T-helper 2 cell treated with Interferon-gamma antibody and Interleukin-4, amounts not matched to agents 100 ng/mL and 5 ng/mL, for 36 hours (primary cell): ENCODE data around the gene ACHE. TPM values are rescaled to one million over a fixed set of nuclear protein-coding genes. Genes with fewer than 3 reads are reported as not detected.

Experiments
- intact Hi-C: fragments of 100-400 bp; cut with micrococcal nuclease; formaldehyde crosslinking; loops from one replicate; pipeline ENCODE4 v1.15.1; 2023
- total RNA-seq: library from RNA; stranded (reverse); gene quantifications from 2 replicates; pipeline ENCODE4 v1.2.3, GENCODE V29; 2022

ACHE gene
- total RNA-seq, 1 donor from 2014 or later, result 0.23 TPM

DNA sequence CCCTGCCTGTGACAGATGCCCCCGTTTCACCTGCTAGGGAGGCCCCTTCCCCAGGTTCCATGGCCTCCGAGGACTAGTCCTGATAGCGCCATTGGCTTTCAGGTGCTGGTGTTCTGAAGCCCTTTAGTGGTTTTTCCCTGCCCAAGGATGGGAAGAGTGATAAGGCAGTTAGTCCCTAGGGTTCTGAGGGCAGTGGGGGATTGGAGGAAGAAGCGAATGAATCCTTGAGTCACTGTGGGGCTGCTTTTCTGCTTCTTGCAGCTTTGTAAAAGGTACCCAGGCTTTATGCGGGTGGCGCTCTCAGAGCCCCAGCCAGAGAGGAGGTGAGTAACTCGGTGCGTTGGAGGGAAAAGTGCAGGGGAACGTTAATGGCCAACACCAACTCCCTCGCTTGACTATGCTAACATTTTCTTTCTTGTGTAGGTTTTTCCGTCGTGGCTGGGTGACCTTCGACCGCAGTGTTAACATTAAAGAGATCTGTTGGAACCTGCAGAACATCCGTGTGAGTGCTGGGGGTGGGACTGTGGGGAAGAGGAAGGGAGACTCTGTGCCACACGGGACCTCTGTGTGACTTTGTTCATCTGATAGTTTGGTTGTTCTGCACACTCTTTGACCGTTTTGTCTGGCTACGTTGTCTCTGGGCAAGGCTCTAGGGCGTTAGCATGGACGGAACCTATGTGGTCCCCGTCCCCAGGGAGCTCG is 10.1 kb downstream of the ACHE start:
- intact Hi-C loops, result loop anchor here (10.0 kb wide), 2 partner anchors 359 to 451 kb away; partner anchors contain the start of genes FIS1 and PPP1R35

DNA sequence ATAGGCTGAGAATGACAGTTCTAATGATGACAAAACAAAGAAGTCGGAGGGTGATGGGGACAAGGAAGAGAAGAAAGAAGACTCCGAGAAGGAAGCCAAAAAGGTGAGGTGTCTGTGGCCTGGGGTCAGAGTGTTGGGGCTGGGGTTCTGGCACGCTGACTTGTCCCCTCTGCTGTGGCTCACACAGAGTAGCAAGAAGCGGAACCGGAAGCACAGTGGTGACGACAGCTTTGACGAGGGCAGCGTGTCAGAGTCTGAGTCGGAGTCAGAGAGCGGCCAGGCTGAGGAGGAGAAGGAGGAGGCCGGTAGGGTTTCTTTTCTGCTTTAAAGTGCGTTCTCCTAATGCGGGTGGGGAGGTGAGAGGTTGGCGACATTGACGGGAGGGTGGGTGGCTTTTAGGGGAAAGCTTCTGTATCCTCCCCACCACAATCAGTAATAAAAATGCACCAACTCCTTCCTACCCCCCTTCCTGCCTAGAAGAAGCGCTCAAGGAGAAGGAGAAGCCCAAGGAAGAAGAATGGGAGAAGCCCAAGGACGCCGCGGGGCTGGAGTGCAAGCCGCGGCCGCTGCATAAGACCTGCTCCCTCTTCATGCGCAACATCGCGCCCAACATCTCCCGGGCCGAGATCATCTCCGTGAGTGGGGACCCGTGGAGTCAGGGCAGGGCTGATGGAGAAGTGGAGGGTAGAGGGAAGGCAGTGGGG is 10.8 kb downstream of the ACHE start:
- intact Hi-C loops, result loop anchor here (10.0 kb wide), 2 partner anchors 360 to 450 kb away; partner anchors contain the start of genes FIS1 and PPP1R35

DNA sequence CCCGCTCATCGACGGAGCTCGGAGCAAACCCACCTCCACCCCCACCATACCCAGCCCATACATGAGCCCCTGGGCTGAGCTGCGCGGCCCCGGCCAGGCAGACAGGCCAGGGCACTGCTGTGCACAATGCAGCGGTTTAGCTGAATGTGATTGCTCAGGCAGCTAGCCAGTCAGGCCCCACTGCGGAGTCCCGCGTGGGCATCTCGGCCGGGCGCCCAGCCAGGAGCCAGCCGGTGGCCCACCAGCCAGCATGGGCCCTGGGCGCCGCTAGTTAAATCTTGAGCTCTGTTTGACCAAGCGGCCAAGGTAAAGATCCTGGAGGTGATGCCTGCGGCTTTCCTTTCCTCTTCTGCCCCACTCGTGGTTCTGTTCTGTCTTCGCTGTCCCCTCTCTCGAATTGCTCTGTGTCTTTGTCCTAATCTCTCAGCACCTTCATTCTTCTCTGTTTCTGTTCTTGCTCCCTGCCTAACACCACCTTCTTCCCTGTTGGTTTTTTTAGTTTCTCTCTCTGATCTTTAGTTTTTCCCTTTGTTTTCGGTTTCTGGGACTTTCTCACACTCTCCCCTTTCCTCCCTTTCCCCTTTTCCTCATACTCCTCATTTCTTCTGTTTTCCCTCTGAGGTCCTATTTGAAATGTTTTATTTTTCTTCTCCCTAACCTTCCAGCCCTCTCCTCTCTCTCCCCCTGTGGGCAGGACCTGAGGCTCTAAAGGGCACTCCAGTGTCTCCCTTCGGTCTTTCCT is 12.7 kb downstream of the ACHE start:
- intact Hi-C loops, result loop anchor here (10.0 kb wide), 2 partner anchors 362 to 448 kb away; partner anchors contain the start of genes FIS1 and PPP1R35

DNA sequence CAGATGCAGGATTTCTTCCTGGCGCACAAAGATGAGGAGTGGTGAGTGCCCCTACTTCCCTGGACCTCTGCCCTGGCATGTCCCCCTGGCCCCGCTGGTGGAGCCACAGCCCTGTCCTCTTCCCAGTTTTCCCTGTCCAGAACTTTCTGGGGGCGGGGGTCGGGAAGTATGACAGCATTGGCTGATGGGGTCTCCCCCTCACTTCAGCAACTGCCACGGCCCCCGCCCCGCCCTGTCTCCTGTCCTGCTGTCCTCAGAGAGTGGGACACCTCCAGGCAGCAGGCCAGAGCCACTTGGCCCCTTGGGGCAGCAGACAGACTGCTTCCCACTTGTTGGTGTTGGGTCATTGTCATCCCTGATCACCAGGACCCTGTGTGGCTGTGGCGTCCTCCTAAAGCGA is 13.5 kb downstream of the ACHE start:
- intact Hi-C loops, result loop anchor here (10.0 kb wide), 2 partner anchors 363 to 447 kb away; partner anchors contain the start of genes FIS1 and PPP1R35

DNA sequence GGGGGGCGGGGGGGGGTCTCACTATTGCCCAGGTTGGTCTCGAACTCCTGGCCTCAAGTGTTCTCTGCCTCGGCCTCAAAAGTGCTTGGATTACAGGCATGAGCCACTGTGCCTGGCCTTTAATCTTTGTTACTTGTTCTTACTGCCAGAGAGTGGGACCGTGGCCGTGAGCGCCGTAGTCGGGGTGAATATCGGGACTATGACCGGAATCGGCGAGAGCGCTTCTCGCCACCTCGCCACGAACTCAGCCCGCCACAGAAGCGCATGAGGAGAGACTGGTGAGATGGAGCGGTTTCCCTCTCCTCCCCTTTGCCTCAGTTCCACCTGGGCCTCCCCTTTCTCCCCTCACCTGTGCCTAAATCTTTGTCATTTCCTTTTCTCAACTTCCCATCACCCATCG is 14.6 kb downstream of the ACHE start:
- intact Hi-C loops, result loop anchor here (10.0 kb wide), 2 partner anchors 364 to 446 kb away; partner anchors contain the start of genes FIS1 and PPP1R35

DNA sequence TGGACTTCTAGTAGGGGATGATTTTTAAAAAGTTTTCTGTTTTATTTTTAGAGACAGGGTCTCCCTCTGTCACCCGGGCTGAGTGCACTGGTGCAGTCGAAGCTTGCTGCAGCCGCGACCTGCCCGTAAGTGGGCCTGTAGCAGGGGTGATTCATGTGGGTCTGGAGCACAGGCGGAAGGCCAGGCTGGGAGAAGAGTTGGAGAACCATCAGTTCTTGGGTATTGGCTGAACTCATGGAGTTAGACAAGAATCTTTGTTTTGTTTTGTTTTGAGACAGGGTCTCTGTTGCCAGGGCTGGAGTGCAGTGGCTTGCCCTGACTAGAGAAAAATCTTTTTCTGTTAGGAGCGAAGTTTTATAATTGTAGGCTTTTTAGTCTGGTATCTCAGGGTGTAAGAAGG is 15.0 kb downstream of the ACHE start:
- intact Hi-C loops, result loop anchor here (10.0 kb wide), 2 partner anchors 364 to 446 kb away; partner anchors contain the start of genes FIS1 and PPP1R35

DNA sequence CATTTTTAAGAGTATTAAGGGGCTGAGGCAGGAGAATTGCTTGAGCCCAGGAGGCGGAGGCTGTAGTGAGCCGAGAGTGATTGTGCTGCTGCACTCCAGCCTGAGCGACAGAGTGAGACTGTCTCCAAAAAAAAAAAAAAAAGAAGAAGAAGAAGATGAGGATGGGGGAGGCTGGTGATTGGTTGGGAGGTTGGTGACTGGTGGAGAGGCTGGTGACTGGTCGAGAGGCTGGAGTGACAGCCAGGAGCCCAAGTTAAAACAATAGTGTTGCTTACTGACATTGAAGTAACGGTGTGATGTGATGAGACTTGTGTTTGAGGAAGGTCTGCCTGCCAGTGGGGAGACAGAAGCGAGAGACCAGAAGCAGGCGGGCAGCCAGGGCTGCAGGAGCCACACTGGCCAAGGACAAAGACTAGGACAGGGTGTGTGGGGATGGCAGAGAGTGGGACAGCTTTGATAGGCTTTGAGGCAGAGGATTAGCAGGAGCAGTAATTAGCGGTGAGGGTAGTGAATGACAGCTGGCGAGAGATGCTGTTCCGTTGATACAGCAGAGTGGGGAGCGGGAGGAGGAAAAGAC is 15.9 kb downstream of the ACHE start:
- intact Hi-C loops, result loop anchor here (5.0 to 10.0 kb wide), 3 partner anchors 172 to 445 kb away; partner anchors contain the start of genes FIS1, POP7 and PPP1R35

DNA sequence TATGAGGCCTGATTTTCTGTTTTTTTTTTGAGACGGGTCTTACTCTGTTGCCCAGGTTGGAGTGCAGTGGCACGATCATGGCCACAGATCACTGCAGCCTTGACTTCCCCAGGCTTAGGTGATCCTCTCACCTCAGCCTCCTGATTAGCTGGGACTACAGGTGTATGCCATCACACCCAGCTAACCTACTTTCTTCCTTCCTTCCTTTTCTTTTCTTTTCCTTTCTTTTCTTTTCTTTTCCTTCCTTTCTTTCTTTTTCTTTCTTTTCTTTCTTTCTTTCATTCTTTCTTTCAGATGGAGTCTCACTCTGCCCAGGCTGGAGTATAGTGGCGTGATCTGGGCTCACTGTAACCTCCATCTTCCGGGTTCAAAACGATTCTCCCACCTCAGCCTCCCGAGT is 17.0 kb downstream of the ACHE start:
- intact Hi-C loops, result loop anchor here (5.0 kb wide), 1 partner anchor 171 kb away; the partner anchor contains the start of gene POP7

DNA sequence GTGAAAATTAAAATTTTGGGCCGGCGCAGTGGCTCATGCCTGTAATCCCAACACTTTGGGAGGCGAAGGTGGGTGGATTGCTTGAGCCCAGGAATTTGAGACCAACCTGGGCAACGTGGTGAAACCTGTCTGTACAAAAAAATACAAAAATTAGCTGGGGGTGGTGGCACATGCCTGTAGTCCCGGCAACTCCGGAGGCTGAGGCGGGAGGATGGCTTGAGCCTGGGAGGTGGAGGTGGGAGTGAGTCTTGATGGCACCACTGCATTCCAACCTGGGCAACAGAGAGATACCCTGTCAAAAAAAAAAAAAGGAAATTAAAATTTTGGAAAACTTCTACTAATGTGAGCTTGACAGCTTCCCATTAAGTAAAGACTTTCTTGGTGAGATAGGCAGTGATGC is 17.7 kb downstream of the ACHE start:
- intact Hi-C loops, result loop anchor here (5.0 kb wide), 1 partner anchor 171 kb away; the partner anchor contains the start of gene POP7

DNA sequence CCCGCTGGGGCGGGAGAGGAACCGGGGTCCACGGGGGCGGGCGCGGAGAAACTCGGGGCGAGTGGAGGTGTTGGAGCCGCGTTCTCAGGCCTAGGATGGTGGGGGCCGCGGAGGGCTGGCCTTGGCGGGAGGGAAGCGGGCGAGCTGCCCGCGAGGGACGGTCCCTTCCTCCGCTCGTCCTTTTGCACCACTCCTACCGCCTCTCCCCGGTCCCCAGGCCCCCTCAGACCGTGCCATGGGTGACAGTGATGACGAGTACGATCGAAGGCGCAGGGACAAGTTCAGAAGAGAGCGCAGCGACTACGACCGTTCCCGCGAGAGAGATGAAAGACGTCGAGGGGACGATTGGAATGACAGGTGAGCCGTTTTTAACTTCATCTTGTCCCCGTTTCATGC is 20.3 kb downstream of the ACHE start:
- intact Hi-C loops, result loop anchor here (1.0 to 5.0 kb wide), 3 partner anchors 12 to 168 kb away; partner anchors contain the start of genes POP7 and SLC12A9

DNA sequence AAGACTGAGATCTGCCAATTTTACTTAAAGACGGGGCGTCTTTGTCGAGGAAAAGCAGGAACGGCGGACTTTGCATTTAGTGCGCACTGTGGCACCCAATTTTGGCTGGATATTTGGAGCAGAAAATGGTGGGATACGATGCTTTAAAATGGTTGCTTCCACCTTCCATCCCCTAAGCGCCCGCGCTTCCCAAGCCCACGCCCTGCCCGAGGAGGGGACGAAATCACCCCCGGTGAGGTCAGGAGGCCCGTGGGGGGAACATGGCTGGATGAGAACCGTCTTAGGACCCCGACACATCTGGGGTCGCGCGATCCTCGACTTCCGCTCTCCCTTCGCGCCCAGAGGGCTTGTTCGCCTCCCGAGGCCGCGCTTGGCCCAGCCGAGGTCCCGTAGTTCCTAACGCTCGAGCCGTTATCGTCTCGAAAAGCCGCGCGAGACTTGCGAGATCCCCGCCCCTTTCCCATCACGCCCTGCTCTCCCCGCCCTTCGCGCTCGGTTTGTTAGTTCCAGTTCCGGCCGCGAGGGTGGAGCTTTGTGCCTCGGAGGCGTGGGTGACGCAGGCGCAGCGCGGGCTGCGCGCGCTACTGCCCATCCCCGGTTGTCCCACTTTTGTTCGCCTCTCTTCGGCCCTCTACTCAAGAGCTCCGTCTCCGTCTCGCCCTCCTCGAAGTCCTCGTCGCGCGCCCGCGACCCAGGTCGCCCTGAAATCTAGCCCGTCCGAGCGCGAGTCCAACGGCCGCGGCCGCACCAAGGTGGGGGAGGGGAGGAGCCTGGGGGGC is 20.9 kb downstream of the ACHE start, which contains the start of gene SRRT:
Gene SRRT (plus strand): TSS at position 527 of the 779 bp plus-strand sequence. CDS start 488 bp downstream, outside the sequence.
- intact Hi-C loops, result loop anchor here (1.0 to 5.0 kb wide), 3 partner anchors 13 to 167 kb away; partner anchors contain the start of genes POP7 and SLC12A9

DNA sequence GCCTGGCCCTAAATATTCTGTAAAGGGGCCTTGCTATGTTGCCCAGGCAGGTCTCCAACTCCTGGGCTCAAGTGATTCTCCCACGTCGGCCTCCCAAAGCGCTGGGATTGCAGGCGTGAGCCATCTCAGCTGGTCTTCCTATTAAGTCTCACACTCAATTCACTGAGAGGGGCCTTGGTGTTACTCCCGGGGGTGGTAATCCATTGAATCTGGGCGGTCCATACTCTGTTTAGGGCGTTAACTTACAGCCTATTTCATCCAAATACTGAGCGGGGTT is 21.4 kb downstream of the ACHE start:
- intact Hi-C loops, result no loop called here

DNA sequence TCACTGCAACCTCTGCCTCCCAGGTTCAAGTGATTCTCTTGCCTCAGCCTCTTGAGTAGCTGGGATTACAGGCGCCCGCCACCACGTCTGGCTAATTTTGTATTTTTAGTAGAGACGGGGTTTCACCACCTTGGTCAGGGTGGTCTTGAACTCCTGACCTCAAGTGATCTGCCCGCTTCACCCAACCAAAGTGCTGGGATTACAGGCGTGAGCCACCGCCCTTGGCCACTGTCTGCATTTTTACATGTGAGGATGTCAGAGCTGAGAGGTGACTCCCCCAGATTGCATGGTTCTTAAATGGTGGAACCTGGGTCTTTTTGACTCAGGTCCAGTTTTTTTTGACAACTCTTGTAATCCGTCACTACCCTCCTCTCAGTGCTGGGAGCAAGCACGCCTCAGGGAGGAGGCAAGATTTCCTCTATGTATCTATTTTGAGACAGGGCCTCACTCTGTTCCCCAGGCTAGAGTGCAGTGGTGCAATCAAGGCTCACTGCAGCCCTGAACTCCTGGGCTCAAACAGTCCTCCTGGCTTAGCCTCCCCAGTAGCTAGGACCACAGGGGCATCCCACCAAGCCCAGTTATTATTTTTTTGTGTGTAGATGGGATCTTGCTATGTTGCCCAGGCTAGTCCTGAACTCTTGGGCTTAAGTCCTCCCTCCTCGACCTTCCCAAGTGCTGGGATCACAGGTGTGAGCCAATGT is 21.9 kb downstream of the ACHE start:
- intact Hi-C loops, result no loop called here

DNA sequence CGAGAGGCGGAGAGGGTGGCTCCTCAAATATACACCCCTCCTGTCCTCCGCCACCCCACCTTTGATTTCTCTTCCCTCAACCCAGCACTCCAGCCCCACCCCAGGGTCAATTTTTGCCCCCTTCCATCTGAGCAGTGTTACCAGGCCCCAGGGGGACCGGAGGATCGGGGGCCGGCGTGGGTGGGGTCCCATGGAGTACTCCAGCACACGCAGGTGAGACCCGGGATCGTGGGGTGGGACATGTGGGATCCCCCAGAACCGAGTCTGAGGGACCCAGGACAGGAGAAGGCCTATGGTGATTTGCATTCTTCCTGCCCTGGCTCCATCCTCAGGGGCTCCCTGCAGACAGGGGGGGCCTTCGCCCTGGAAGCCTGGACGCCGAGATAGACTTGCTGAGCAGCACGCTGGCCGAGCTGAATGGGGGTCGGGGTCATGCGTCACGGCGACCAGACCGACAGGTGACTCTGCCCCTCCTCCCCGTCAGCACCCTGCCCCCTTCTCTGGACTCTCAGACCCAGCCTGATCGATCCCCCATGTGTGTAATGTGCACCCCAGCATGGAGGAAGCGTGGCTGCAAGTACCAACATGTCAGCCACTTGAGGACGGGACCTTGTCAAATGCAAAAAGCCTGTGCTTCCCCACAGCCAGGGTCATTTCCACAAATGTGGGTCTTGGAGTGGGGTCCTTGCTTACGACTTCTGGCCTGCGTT is 27.8 kb downstream of the ACHE start:
- intact Hi-C loops, result loop anchor here (5.0 kb wide), 1 partner anchor 349 kb away; the partner anchor contains the start of genes PLOD3 and ZNHIT1

DNA sequence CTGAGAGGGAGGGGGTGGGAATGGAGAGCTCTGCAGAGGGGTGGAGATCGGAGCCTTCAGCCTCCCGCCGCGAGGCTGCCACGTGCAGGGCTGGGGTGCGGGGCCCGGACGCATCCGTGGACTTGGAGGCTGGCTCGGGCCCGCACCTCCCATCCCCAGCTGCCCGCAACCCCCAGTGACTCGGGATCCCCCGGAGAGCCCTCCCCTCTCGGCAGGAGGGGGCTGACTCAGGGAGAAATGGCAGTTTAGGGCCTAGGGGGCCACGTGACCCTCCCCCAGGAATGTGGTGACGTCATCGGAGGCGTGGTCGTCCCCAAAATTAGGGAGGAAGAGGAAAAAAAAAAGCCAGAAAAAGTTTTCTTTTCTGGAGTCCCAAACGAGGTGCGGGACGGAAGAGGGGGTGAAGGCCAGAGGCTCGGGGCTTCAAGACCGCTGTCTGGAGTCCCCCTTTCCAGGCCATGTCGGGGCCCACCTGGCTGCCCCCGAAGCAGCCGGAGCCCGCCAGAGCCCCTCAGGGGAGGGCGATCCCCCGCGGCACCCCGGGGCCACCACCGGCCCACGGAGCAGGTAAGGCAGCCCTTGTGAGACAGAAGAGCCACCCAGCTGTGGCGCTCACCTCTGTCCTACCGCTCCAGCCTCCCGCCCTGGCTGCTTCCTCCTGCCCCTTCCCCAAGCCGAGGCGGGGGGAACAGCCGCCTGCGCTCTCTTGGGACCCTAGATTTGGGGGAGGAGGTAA is 28.5 kb downstream of the ACHE start, which contains the start of gene TRIP6:
Gene TRIP6 (plus strand): TSS at position 348 of the 736 bp plus-strand sequence. CDS start 111 bp downstream, at position 459.
- intact Hi-C loops, result loop anchor here (5.0 kb wide), 1 partner anchor 350 kb away; the partner anchor contains the start of genes PLOD3 and ZNHIT1

DNA sequence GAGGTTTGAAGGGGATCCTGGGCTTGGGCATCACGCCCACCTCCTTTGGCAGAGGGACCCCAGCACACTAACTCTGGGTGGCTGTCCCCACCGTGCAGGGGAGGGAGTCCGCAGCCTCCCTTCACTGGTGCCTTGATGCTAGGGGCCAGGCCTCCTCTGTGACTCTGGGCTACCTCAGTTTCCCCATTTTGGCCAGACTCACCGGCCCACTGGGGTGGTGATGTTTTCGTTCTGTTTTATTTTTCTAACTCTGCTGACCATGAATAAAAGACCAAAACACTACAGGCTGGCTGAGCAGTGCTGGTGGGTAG is 29.0 kb downstream of the ACHE start:
- intact Hi-C loops, result loop anchor here (5.0 kb wide), 1 partner anchor 351 kb away; the partner anchor contains the start of genes PLOD3 and ZNHIT1

DNA sequence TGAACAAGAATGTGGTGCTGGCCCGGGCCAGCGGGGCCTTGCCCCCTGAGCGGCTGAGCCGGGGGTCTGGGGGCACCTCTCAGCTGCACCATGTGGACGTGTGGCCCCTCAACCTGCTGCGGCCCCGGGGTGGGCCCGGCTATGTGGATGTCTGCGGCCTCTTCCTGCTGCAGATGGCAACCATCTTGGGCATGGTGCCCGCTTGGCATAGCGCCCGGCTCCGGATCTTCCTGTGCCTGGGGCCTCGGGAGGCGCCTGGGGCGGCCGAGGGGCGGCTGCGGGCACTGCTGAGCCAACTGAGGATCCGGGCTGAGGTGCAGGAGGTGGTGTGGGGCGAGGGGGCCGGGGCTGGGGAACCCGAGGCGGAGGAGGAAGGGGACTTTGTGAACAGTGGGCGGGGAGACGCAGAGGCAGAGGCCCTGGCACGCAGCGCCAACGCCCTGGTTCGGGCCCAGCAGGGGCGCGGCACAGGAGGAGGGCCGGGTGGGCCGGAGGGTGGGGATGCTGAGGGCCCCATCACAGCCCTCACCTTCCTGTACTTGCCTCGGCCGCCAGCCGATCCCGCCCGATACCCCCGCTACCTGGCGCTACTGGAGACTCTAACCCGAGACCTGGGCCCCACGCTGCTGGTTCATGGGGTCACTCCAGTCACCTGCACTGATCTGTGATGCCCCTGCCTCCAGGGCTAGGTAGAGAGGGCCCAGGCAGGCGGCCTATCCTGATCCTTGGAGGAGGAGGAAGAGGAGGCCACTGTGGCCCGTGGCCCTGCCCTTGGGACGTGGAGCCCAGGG is 29.6 kb downstream of the ACHE start:
- intact Hi-C loops, result loop anchor here (5.0 kb wide), 1 partner anchor 351 kb away; the partner anchor contains the start of genes PLOD3 and ZNHIT1
